PC-3 (cell line): ENCODE measurements around the gene TMEM37.

Experiments
- EZH2phosphoT487 ChIP-seq: fragments of 300-600 bp; sonication (generic); IDR thresholded peaks from 2 replicates; pipeline ENCODE4 v1.6.1; 2018; ENCODE audit warnings: mild to moderate bottlenecking, antibody characterized with exemption, low read length, borderline replicate concordance
- TF ChIP-seq, protein P1 (sequence below): fragments of 300-600 bp; sonication (generic); conservative IDR thresholded peaks from 2 replicates; pipeline ENCODE4 v1.5.1; 2017; ENCODE audit warnings: antibody characterized with exemption, low read depth, mild to moderate bottlenecking, low read length

DNA sequence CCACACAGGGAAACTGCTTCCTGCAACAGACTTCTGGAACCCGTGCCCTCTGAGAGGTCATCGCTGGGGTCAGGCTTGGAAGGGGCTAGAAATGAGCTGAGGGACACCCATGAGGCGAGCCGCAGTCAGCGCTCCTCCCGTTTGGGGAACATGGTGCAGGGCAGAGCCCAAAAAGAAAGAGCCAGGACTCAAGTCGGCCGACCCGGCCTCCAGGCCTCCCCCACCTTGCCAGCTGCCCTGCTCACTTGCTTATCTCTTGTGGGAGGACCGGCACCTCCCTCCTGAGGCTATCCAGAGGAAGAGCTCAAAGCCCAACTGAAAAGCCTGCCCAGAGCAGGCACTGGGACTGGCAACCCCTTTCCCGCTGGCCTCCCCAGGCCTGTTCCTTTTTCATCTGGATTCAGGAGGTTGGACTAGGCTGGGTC is 49.1 kb downstream of the TMEM37 start:
- TF ChIP-seq EZH2phosphoT487 = no peak
- TF ChIP-seq, protein P1, sequence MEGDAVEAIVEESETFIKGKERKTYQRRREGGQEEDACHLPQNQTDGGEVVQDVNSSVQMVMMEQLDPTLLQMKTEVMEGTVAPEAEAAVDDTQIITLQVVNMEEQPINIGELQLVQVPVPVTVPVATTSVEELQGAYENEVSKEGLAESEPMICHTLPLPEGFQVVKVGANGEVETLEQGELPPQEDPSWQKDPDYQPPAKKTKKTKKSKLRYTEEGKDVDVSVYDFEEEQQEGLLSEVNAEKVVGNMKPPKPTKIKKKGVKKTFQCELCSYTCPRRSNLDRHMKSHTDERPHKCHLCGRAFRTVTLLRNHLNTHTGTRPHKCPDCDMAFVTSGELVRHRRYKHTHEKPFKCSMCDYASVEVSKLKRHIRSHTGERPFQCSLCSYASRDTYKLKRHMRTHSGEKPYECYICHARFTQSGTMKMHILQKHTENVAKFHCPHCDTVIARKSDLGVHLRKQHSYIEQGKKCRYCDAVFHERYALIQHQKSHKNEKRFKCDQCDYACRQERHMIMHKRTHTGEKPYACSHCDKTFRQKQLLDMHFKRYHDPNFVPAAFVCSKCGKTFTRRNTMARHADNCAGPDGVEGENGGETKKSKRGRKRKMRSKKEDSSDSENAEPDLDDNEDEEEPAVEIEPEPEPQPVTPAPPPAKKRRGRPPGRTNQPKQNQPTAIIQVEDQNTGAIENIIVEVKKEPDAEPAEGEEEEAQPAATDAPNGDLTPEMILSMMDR = no peak
